ENCODE data around the gene JPT1.
A peak's percentile ranks its signal among the peaks of the same experiment; 100 is the strongest.

JPT1 gene

GRCh38 chr17:75105126-75106080 lies 48.9 kb downstream of the JPT1 start:
- Histone ChIP-seq H3K79me2 (ENCODE audit: control insufficient read depth, low read length) (peaks cover 2% of the 10 kb centered on the region), H3K4me1 (ENCODE audit: control insufficient read depth, low read length) (peaks cover 28% of the 10 kb centered on the region), H3K27me3 (ENCODE audit: control insufficient read depth, low read length) (peaks cover 25% of the 10 kb centered on the region), H3K9me3 (ENCODE audit: control insufficient read depth, insufficient read depth, low read length) (no peaks in the 10 kb centered on the region), H3K4me3 (ENCODE audit: low read length) (no peak overlapping the region), H3K9me2 (replicated peaks; ENCODE audit: control insufficient read depth, low read length) (no peaks in the 10 kb centered on the region), H3K4me2 (ENCODE audit: low read length) (no peak overlapping the region), H3F3A (ENCODE audit: control insufficient read depth, insufficient read depth) (no peaks in the 10 kb centered on the region), H3K27ac (ENCODE audit: low read depth, low read length) (no peak overlapping the region), H4K20me1 (ENCODE audit: control insufficient read depth, insufficient read depth, low read depth, low read length) (no peaks in the 10 kb centered on the region), H3K36me3 (ENCODE audit: control insufficient read depth, low read length) (no peaks in the 10 kb centered on the region)
- peak; percentile 67 for TF ChIP-seq CTCF (IDR thresholded peaks at IDR 0.05; ENCODE audit: low read depth, low read length, poor library complexity, severe bottlenecking)
- TF ChIP-seq EZH2phosphoT487 (IDR thresholded peaks at IDR 0.05; ENCODE audit: borderline replicate concordance, low read length) = no peak

GRCh38 chr17:75103601-75104554 lies 50.4 kb downstream of the JPT1 start:
- no peak for TF ChIP-seq EZH2phosphoT487 (IDR thresholded peaks at IDR 0.05; ENCODE audit: borderline replicate concordance, low read length)
- no peak for TF ChIP-seq CTCF (IDR thresholded peaks at IDR 0.05; ENCODE audit: low read depth, low read length, poor library complexity, severe bottlenecking)
- Histone ChIP-seq H3K4me2 (ENCODE audit: low read length) (no peak overlapping the region), H3K4me1 (ENCODE audit: control insufficient read depth, low read length) (peaks cover 22% of the 10 kb centered on the region), H3K36me3 (ENCODE audit: control insufficient read depth, low read length) (no peaks in the 10 kb centered on the region), H3K79me2 (ENCODE audit: control insufficient read depth, low read length) (no peaks in the 10 kb centered on the region), H3K27me3 (ENCODE audit: control insufficient read depth, low read length) (peaks cover 23% of the 10 kb centered on the region), H3F3A (ENCODE audit: control insufficient read depth, insufficient read depth) (no peaks in the 10 kb centered on the region), H3K27ac (ENCODE audit: low read depth, low read length) (no peak overlapping the region), H4K20me1 (ENCODE audit: control insufficient read depth, insufficient read depth, low read depth, low read length) (no peaks in the 10 kb centered on the region), H3K9me3 (ENCODE audit: control insufficient read depth, insufficient read depth, low read length) (no peaks in the 10 kb centered on the region), H3K4me3 (ENCODE audit: low read length) (no peak overlapping the region), H3K9me2 (replicated peaks; ENCODE audit: control insufficient read depth, low read length) (no peaks in the 10 kb centered on the region)

- no peaks in the 10 kb centered on the region for H3K9me2 ChIP-seq (replicated peaks; ENCODE audit: control insufficient read depth, low read length)
These were observed 51.9 kb downstream of the JPT1 start for GRCh38 chr17:75102385-75102821.

More at GRCh38 chr17:75102385-75102821, 51.9 kb downstream of the JPT1 start:
- Histone ChIP-seq H3K4me1 (ENCODE audit: control insufficient read depth, low read length) (peaks cover 24% of the 10 kb centered on the region), H3K27ac (ENCODE audit: low read depth, low read length) (no peak overlapping the region), H3F3A (ENCODE audit: control insufficient read depth, insufficient read depth) (no peaks in the 10 kb centered on the region), H3K27me3 (ENCODE audit: control insufficient read depth, low read length) (peaks cover 26% of the 10 kb centered on the region), H3K9me3 (ENCODE audit: control insufficient read depth, insufficient read depth, low read length) (no peaks in the 10 kb centered on the region), H3K79me2 (ENCODE audit: control insufficient read depth, low read length) (no peaks in the 10 kb centered on the region), H3K4me2 (ENCODE audit: low read length) (peak overlapping the region; percentile 33), H3K4me3 (ENCODE audit: low read length) (no peak overlapping the region), H3K36me3 (ENCODE audit: control insufficient read depth, low read length) (no peaks in the 10 kb centered on the region), H4K20me1 (ENCODE audit: control insufficient read depth, insufficient read depth, low read depth, low read length) (no peaks in the 10 kb centered on the region)
- TF ChIP-seq CTCF (IDR thresholded peaks at IDR 0.05; ENCODE audit: low read depth, low read length, poor library complexity, severe bottlenecking) (no peak), EZH2phosphoT487 (IDR thresholded peaks at IDR 0.05; ENCODE audit: borderline replicate concordance, low read length) (no peak)
